ENCODE results near the gene UCHL3. TPM values are rescaled to one million over a fixed set of nuclear protein-coding genes. Genes with fewer than 3 reads are reported as not detected.

The UCHL3 gene
- total and polyA plus RNA-seq, 9 of the 15 experiments (the other 6 are each of a cell fraction or from before 2014, with no cell fraction given) = 42.2 to 112 (median 85.4) TPM

GRCh38 chr13:75541961-75542360, 7.6 kb upstream of the UCHL3 start (continued):
- TF ChIP-seq ZNF592 (IDR thresholded peaks at IDR 0.05) (no peak), POU5F1 (IDR thresholded peaks at IDR 0.05; ENCODE audit: borderline replicate concordance, low read depth, low read length, partially characterized antibody) (no peak), RFX5 (IDR thresholded peaks at IDR 0.05; ENCODE audit: low read depth, low read length) (no peak), MTF1 (CRISPR knock-in tag; IDR thresholded peaks at IDR 0.05; ENCODE audit: borderline replicate concordance) (no peak), PKNOX1 (IDR thresholded peaks at IDR 0.05) (no peak), NFE2 (IDR thresholded peaks at IDR 0.05; ENCODE audit: low read depth) (no peak)
- TF ChIP-seq, protein P1, sequence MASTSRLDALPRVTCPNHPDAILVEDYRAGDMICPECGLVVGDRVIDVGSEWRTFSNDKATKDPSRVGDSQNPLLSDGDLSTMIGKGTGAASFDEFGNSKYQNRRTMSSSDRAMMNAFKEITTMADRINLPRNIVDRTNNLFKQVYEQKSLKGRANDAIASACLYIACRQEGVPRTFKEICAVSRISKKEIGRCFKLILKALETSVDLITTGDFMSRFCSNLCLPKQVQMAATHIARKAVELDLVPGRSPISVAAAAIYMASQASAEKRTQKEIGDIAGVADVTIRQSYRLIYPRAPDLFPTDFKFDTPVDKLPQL (IDR thresholded peaks at IDR 0.05; ENCODE audit: extremely low read depth, insufficient read length) = no peak
- TF ChIP-seq, protein P2, sequence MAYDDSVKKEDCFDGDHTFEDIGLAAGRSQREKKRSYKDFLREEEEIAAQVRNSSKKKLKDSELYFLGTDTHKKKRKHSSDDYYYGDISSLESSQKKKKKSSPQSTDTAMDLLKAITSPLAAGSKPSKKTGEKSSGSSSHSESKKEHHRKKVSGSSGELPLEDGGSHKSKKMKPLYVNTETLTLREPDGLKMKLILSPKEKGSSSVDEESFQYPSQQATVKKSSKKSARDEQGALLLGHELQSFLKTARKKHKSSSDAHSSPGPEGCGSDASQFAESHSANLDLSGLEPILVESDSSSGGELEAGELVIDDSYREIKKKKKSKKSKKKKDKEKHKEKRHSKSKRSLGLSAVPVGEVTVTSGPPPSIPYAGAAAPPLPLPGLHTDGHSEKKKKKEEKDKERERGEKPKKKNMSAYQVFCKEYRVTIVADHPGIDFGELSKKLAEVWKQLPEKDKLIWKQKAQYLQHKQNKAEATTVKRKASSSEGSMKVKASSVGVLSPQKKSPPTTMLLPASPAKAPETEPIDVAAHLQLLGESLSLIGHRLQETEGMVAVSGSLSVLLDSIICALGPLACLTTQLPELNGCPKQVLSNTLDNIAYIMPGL (CRISPR knock-in tag; IDR thresholded peaks at IDR 0.05) = no peak

Measured in K562 (cell line).